ENCODE results near the gene FFAR1.
"Not testable (repeated sequence)": the region's sequence is repeated elsewhere in the genome, so short reads cannot be mapped to it uniquely, and the experiment has no call there.

FFAR1 gene

DNA sequence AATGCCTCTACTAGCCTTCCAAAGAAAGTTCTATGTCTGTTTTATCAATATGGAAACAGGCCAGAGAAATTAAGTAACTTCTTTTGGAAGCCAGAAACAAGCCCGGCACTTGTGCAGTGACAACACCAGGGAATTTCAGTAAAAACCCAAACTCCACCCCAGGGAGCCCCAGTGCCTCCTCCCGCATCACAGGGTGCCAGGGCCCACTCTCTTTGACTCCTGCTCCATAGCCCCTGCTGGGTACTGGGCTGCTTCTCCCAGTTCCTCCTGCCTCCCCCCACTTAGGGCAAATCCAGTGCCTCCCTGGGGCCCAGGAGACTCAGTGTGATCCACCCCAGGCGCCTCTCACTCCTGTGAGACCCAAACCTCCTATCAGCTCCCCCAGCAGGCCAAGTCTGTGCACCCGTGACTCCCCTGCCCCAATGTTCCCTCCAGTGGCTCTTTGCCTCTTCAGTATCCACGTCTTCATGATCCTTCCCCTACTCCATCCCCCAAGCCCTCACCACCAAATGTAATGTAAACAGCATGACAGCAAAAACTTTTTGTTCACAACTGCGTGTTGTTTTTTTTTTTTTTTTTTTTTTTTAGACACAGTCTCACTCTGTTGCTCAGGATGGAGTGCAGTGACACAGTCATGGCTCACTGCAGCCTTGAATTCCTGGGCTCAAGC lies 8.2 kb downstream of the FFAR1 start:
- no peak for DNase-seq (ENCODE audit: low read depth)
- no peak overlapping the region for H3K4me3 ChIP-seq (ENCODE audit: low read depth, low read length)

DNA sequence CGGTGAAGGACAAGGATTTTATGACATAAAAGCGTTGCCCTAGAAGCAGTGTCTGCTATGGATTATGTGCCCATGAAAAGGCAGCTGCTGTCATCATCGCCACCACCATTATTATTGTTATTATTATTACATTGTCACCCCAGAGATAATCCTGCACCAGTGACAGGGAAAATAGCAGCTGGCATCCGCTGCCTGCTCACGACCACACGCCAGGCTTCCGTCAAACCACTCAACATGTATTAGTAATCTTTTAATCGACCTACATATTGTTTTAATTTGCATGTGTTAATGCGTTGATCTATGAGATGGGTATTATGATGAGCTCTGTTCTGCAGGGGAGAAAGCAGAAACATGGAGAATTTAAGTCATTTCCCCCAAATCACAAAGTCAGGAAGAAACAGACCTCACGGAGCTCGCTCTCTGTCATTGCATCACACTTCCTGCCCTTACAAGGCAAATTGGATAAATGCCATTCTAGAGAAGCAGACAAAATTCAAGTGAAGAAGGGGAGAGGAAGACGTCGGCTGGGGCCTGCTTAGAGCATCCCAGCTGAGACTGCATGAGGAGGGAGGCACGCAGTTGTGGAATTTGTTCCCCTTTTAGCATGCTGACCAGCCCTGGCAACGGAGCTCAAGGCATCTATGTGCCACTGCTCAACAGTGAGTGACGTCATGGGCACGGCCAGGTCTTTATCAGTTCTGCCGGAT lies 10.3 kb downstream of the FFAR1 start, which contains the start of gene FFAR3:
Gene FFAR3, plus strand, starts transcription at position 594 of the 707 bp plus-strand sequence. CDS start 431 bp downstream, outside the sequence.
- DNase-seq (ENCODE audit: low read depth), result no peak
- H3K4me3 ChIP-seq (ENCODE audit: low read depth, low read length), result no peak within 1 kb of the TSS

DNA sequence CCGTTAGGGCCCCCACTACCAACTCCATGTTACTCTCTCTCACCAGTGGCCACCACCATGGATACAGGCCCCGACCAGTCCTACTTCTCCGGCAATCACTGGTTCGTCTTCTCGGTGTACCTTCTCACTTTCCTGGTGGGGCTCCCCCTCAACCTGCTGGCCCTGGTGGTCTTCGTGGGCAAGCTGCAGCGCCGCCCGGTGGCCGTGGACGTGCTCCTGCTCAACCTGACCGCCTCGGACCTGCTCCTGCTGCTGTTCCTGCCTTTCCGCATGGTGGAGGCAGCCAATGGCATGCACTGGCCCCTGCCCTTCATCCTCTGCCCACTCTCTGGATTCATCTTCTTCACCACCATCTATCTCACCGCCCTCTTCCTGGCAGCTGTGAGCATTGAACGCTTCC lies 11.1 kb downstream of the FFAR1 start:
- not testable (repeated sequence) for H3K4me3 ChIP-seq (ENCODE audit: low read depth, low read length); DNase-seq (ENCODE audit: low read depth)

DNA sequence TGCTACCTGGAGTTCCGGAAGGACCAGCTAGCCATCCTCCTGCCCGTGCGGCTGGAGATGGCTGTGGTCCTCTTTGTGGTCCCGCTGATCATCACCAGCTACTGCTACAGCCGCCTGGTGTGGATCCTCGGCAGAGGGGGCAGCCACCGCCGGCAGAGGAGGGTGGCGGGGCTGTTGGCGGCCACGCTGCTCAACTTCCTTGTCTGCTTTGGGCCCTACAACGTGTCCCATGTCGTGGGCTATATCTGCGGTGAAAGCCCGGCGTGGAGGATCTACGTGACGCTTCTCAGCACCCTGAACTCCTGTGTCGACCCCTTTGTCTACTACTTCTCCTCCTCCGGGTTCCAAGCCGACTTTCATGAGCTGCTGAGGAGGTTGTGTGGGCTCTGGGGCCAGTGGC lies 11.7 kb downstream of the FFAR1 start:
- H3K4me3 ChIP-seq (ENCODE audit: low read depth, low read length); DNase-seq (ENCODE audit: low read depth): not testable (repeated sequence)

DNA sequence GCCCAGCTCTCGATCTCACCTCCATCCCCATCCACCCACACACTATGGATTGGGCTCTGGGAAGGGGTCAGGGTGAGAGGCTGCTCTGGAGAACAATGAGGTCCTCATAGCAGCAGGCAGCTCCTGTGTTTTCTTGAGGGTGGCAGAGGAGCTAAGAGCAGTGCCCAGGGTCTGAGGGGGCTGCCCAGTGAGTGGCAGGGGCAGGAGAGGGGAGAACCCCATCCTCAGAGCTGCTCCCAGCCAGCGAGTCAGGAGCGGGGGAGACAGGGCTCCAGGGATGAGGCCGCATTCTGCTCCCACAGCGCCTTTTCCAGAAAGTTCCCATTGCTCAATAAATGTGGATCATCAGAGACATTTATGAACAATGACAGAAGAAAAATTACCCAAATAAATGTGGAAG lies 12.4 kb downstream of the FFAR1 start:
- not testable (repeated sequence) for H3K4me3 ChIP-seq (ENCODE audit: low read depth, low read length); DNase-seq (ENCODE audit: low read depth)

DNA sequence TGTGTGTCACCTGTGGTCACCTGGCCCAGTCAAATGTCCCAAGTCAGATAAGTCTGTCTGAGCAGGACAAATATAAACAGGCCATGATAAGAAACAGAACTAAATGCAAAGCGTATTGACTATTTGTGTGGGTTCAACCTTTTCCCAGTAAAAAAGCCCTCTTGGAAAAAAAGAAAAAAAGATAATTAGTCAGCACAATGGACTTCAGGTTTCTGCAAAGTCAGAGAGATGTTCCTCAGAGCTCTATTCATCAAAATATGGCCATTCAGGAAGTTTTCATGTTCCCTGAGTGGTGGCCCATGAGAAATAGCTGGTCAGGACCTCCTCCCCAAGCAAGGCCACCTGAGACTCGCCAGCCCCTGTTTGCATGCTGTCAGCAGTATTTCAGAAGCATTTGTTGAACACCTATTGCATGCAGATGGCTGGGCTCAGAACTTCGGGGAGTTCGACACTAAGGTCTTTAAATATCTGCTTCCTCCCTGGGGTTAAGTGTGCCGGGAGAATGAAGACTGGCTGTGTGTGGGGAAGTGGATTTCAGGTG lies 13.2 kb downstream of the FFAR1 start:
- DNase-seq (ENCODE audit: low read depth), result no peak
- H3K4me3 ChIP-seq (ENCODE audit: low read depth, low read length), result no peak overlapping the region

DNA sequence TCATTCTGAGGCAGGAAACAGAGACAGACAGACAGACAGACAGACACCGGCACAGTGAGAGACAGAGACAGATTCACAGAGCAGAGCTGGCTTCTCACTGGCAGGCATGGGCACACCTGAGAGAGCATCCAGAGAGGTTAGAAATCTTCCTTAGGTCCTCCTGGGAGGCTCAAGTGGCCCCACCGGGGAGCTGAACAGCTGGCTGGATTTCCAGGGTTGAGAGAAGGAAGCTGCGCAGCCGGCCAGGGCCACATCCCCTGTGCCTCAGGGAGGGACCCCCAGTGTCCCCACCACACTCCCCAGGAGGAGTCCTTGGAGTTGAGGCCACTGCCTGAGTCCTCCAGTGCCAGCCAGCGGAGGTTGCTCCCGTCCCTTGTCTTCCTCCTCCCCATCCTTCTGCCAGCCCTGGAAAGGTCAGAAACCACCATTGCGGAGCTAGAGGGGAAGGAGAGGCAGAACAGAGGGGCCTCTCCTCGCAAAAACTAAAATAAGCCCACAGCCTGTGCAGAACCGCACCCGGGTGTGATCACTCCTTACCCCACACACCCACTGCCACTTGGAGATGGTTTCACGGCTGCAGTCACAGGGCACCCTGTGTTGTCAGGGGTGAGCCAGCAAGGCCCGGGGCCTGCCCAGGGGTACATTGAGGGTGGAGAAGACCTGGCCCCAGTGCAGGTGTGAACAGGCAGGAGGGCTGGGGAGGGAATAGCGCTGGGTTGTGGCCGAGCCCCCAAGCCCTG lies 14.7 kb downstream of the FFAR1 start:
- no peak overlapping the region for H3K4me3 ChIP-seq (ENCODE audit: low read depth, low read length)
- DNase-seq (ENCODE audit: low read depth), result no peak

DNA sequence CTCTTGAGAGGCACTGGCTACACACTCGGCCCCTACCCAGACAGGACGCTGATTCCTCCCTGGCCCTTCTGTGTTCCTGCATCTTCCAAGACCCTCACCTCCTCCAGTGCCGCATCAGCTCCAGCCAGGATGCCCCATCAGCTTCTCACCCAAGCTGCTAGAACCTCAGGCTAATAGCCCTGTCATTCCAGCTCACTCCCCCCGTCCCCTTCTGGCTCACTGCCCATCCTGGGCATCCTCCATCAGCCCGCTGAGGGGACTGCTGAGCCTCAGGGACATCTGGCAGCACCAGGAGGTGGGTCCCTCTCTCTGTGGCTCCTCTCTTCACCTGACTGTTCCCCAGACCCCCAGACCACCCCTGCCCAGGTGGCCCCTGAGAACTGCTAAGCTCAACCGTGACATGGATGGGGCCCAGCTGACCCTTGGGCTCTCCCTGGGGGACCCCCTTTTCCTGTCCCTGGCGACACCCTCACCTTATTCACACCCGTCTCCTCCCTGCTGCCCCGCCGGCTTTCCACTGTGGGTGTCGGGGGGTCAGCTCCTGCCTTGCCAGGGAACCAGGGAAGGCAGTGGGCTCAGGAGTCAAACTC lies 15.4 kb downstream of the FFAR1 start:
- no peak overlapping the region for H3K4me3 ChIP-seq (ENCODE audit: low read depth, low read length)
- DNase-seq (ENCODE audit: low read depth), result no peak

DNA sequence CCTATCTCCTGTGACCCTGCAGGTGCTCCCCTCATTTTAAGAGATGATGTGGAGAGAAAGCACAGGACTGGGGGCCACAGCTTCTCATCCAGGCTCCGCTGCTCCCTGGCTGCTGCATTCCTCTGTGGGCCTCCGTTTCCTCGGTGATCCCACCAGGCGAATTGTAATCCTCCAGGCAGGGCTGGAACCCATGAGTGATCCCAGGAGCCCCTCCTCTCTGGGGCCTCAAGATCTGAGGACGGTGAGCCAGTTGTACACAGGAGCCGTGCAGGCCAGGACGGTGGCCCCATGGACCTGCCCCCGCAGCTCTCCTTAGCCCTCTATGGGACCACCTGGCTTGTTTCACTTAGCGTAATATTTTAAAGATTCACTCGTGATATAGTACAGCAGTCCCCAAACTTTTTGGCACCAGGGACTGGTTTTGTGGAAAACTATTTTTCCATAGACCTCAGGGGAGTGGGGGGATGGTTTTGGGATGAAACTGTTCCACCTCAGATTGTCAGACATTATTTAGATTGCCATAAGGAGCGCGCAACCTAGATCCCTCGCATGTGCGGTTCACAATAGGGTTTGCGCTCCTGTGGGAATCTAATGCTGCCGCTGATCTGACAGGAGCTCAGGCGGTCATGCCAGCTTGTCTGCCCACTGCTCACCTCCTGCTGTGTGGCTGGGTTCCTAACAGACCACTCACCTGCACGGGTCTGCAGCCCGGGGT lies 16.2 kb downstream of the FFAR1 start:
- no peak overlapping the region for H3K4me3 ChIP-seq (ENCODE audit: low read depth, low read length)
- DNase-seq (ENCODE audit: low read depth), result no peak

DNA sequence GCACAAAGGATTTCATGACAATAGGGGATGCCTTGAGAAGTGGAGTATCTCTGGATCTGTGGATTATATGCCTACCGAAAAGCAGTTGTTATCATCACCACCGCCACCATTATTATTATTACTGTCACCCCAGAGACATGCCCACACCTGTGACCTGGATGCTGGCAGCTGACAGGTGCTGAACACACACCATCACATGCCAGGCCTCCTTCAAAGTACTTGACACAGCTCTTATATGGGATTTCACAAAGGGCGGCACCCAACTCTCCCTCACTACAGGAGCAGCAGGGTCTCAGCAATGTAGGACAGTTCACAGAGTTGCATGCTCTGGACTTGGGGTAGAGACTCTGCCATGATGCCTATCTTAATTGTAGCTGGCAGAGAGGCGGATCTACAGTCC lies 17.6 kb downstream of the FFAR1 start:
- H3K4me3 ChIP-seq (ENCODE audit: low read depth, low read length), result no peak overlapping the region

DNA sequence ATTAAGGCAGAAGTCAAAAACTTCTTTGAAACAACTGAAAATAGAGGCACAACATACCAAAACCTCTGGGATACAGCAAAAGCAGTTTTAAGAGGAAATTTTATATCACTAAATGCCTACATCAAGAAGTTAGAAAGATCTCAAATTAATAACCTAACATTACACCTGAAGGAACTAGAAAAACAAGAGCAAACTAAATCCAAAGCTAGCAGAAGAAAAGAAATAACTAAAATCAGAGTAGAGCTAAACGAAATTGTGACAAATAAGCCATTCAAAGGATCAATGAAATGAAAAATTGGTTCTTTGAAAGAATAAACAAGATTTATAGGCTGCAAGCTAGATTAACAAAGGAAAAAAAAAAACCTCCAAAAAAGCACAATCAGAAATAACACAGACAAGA lies 20.7 kb downstream of the FFAR1 start:
- no peak for DNase-seq (ENCODE audit: low read depth)
- H3K4me3 ChIP-seq (ENCODE audit: low read depth, low read length), result no peak overlapping the region

More for the DNA sequence above, 17.6 kb downstream of the FFAR1 start:
- no peak for DNase-seq (ENCODE audit: low read depth)

DNA sequence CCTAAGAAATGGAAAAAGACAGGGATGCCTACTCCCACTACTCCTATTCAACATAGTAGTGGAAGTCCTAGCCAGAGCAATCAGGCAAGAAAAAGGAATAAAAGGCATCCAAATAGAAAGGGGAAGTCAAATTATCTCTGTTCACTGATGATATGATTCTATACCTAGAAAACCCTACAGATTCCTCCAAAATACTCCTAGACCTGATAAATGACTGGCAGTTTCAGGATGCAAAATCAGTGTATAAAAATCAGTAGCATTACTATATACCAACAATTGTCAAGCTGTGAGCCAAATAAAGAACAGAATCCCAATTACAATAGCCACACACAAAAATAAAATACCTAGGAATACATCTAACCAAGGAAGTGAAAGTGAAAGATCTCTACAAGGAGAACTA lies 21.8 kb downstream of the FFAR1 start:
- no peak overlapping the region for H3K4me3 ChIP-seq (ENCODE audit: low read depth, low read length)
- no peak for DNase-seq (ENCODE audit: low read depth)

DNA sequence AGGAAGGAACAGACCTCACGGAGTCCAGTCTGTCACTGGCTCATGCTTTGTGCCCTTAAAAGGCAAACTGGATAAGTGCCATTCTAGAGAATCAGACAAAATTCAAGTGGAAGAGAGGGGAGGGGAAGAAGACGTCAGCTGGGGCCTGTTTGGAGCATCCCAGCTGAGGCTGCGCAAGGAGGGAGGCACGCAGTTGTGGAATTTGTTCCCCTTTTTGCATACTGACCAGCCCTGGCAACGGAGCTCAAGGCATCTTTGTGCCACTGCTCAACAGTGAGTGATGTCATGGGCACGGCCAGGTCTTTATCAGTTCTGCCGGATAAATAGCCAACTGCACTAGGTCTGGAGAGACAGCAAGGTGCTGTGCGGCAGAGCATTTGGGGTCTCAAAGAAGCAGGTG lies 23.0 kb downstream of the FFAR1 start, which contains the start of gene GPR42:
Gene GPR42, plus strand, starts transcription at position 347 of the 400 bp plus-strand sequence. CDS start 292 bp downstream, outside the sequence.
- DNase-seq (ENCODE audit: low read depth), result no peak
- H3K4me3 ChIP-seq (ENCODE audit: low read depth, low read length), result no peak within 1 kb of the TSS

DNA sequence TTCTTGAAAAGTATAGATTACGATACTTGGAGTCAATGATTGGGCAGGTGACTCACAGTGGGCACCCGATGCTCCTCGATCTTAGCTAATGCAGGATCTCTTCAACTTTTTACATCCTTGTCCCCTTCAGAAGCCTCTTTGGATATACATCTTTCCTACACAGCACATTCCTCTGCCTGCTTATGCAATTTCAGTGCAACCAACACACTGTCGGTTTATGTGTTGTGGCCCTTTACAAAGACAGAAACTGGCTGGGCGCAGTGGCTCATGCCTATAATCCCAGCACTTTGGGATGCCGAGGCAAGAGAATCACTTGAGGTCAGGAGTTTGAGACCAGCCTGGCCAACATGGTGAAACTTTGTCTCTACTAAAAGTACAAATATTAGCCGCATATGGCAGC lies 25.8 kb downstream of the FFAR1 start:
- DNase-seq (ENCODE audit: low read depth), result no peak
- H3K4me3 ChIP-seq (ENCODE audit: low read depth, low read length), result no peak overlapping the region

DNA sequence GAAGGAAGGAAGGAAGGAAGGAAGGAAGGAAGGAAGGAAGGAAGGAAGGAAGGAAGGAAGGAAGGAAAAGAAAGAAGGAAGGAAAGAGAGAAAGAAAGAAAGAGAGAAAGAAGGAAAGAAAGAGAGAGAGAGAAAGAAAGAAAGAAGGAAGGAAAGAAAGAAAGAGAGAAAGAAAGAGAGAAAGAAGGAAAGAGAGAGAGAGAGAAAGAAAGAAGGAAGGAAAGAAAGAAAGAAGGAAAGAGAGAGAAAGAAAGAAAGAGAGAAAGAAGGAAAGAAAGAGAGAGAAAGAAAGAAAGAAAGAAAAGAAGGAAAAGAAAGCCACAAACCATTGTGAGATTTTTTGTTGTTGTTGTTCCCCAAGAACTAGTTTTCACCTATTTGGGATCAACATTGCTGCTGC lies 26.3 kb downstream of the FFAR1 start:
- DNase-seq (ENCODE audit: low read depth); H3K4me3 ChIP-seq (ENCODE audit: low read depth, low read length): not testable (repeated sequence)

DNA sequence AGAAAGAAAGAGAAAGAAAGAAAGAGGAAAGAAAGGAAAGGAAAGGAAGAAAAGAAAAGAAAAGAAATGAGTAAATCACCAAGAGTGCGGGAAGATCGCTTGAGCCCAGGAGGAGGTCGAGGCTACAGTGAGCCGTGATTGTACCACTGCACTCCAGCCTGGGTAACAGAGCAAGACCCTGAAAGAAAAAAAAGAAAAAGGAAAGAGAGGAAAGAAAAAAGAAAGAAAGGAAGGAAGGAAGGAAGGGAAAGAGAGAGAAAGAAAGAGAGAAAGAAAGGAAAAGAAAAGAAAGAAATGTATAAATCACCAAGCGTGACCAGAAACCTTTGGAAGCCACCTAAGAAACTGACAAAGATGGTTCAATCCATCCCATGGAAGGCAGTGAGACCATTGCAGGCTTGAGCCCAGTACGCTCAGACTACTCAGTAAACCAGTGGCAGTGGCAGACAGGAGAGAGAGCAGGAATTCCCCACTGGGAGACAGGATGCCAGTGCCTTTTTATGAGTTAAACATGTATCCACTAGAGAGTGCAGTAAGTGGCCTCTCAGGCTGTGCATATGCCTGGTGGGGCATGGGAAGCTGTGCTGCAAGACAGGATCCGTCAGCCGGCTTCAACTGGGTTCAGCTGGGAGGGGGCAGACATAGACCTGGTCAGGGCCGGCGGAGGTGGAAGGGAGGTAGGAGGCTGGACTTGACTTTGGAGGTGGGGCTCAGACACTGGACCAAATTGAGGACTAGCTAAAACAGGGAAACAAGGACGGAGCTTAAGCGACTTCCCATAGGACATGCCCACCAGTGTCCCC lies 28.0 kb downstream of the FFAR1 start:
- no peak for DNase-seq (ENCODE audit: low read depth)
- H3K4me3 ChIP-seq (ENCODE audit: low read depth, low read length), result no peak overlapping the region

DNA sequence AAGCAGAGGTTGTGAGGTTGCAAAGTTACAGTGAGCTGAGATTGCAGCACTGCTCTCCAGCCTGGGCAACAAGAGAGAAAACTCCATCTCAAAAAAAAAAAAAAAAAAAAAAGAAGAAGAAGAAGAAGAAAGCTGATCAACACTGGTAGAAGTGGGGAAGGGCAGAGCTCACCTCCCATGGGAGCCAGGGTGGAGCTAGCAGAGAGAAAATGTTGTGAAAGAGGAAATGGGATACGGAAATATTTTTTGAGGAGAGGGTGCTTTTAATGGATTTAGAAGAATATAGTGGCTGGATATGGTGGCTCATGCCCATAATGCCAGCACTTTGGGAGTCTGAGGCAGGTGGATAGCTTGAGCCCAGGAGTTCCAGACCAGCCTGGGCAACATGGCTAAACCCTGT lies 30.0 kb downstream of the FFAR1 start:
- DNase-seq (ENCODE audit: low read depth), result no peak
- no peak overlapping the region for H3K4me3 ChIP-seq (ENCODE audit: low read depth, low read length)

DNA sequence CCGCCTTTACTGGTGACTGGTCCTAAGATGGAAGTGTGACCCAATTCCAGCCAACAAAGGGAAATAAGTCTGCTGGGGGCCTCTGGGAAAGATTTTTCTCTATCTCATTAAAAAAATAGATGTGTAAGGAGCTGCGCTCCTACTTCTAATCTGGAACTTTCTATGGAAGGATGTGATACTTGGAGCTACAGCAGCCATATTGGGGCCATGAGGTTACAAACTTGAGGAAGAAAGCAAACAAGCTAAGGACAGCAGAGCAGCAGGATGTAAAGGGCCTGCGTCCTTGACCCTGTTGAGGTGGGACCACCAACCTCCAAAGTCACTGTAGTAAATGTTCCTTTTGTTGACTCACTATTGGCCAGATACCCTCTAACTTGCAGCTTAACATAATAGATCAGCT lies 30.7 kb downstream of the FFAR1 start:
- H3K4me3 ChIP-seq (ENCODE audit: low read depth, low read length), result no peak overlapping the region
- DNase-seq (ENCODE audit: low read depth), result no peak

Data from skeletal muscle cell (primary cell).